H1 (cell line): ENCODE data around the gene PACSIN1. TPM values are rescaled to one million over a fixed set of nuclear protein-coding genes. Genes with fewer than 3 reads are reported as not detected.

Experiments used
- CTCF ChIA-PET: fragments of 300-600 bp; sonication (Branson Sonifier 250); formaldehyde crosslinking; loops from one replicate; lab custom pipeline; 2021; ENCODE audit not compliant: partially characterized antibody; lab: Charles Lee
- POLR2A ChIA-PET: fragments of 300-600 bp; sonication (Branson Sonifier 250); formaldehyde crosslinking; loops from one replicate; lab custom pipeline; 2021; ENCODE audit warnings: inconsistent platforms; ENCODE audit not compliant: partially characterized antibody; lab: Charles Lee
- DNase-seq, 2 experiments: peaks; one replicate each; pipeline versions ENCODE4 v3.0.0 to v3.0.0-alpha.2; 2010 to 2022; ENCODE audit warnings: low spot score in 2 of 2, low read depth in 1 of 2, mixed read lengths in 1 of 2
- FAIRE-seq: peaks from 2 replicates; lab custom pipeline; 2011; peaks lifted over from hg19 to GRCh38; lab: Jason Lieb, UNC
- H2AFZ ChIP-seq: 2 replicates; pipeline ENCODE4 v1.8.1; 2012; ENCODE audit warnings: low read length, inconsistent platforms
- H2AK5ac ChIP-seq: 2 replicates; pipeline ENCODE4 v1.6.1; 2013; ENCODE audit warnings: low read depth, low read length
- H2BK120ac ChIP-seq: replicated peaks from 2 replicates; pipeline ENCODE3; 2013; ENCODE audit warnings: low read depth, low read length, inconsistent platforms
- H2BK12ac ChIP-seq: 2 replicates; pipeline ENCODE4 v1.6.1; 2013; ENCODE audit warnings: low read depth, low read length
- H2BK15ac ChIP-seq: 2 replicates; pipeline ENCODE4 v1.6.1; 2013; ENCODE audit warnings: low read length
- H2BK20ac ChIP-seq: 2 replicates; pipeline ENCODE4 v1.6.1; 2013; ENCODE audit warnings: low read length
- H2BK5ac ChIP-seq: 2 replicates; pipeline ENCODE4 v1.6.1; 2013; ENCODE audit warnings: low read depth, low read length
- H3K14ac ChIP-seq: 2 replicates; pipeline ENCODE4 v1.6.1; 2013; ENCODE audit warnings: inconsistent platforms; ENCODE audit not compliant: insufficient read length
- H3K18ac ChIP-seq: 2 replicates; pipeline ENCODE4 v1.6.1; 2013; ENCODE audit warnings: low read length; ENCODE audit errors: extremely low read depth
- H3K23ac ChIP-seq: 2 replicates; pipeline ENCODE4 v1.6.1; 2013; ENCODE audit warnings: inconsistent platforms; ENCODE audit not compliant: insufficient read length
- H3K23me2 ChIP-seq: 2 replicates; pipeline ENCODE4 v1.6.1; 2013; ENCODE audit warnings: low read depth, low read length
- H3K27ac ChIP-seq: 2 replicates; pipeline ENCODE4 v1.6.1; 2011; ENCODE audit warnings: low read depth, low read length, inconsistent platforms
- H3K27me3 ChIP-seq, 4 experiments: replicated peaks in 1 of 4; 1 replicate in 1 of 4; 2 replicates in 3 of 4; pipeline versions ENCODE4 v1.6.1 to v1.8.1; 2011 to 2013; ENCODE audit warnings: low read length in 3 of 4, mild to moderate bottlenecking in 3 of 4, inconsistent platforms in 2 of 4, mixed read lengths in 2 of 4, moderate library complexity in 1 of 4; ENCODE audit not compliant: control insufficient read depth in 3 of 4, insufficient read depth in 3 of 4; ENCODE audit errors: extremely low read depth in 1 of 4
- H3K36me3 ChIP-seq, 4 experiments: 2 replicates each; pipeline versions ENCODE4 v1.6.1 to v1.8.1; 2011 to 2013; ENCODE audit warnings: mild to moderate bottlenecking in 4 of 4, low read length in 3 of 4, moderate library complexity in 2 of 4, control low read depth in 1 of 4, inconsistent platforms in 1 of 4; ENCODE audit not compliant: insufficient read depth in 4 of 4, control insufficient read depth in 2 of 4
- H3K4ac ChIP-seq: replicated peaks from 2 replicates; pipeline ENCODE3; 2013; ENCODE audit warnings: low read length, low read depth, mixed read lengths, inconsistent platforms; ENCODE audit not compliant: insufficient read length
- H3K4me1 ChIP-seq, 4 experiments: replicated peaks in 1 of 4; 1 replicate in 1 of 4; 2 replicates in 3 of 4; pipeline versions ENCODE4 v1.6.1 to v1.8.1; 2011 to 2013; ENCODE audit warnings: low read length in 3 of 4, inconsistent platforms in 2 of 4, mixed read lengths in 1 of 4; ENCODE audit not compliant: insufficient read depth in 4 of 4, control insufficient read depth in 3 of 4
- H3K4me2 ChIP-seq, 2 experiments: 2 replicates each; pipeline versions ENCODE4 v1.6.1 to v1.8.1; 2011 to 2013; ENCODE audit warnings: low read depth in 2 of 2, low read length in 2 of 2, control low read depth in 1 of 2, inconsistent platforms in 1 of 2, mild to moderate bottlenecking in 1 of 2; ENCODE audit not compliant: insufficient read depth in 1 of 2
- H3K4me3 ChIP-seq, 4 experiments: fragments of 200-600, 300-600 bp in 1 of 4; sonication (generic), shearing (Covaris generic), sonication (Bioruptor Twin) in 1 of 4; 2 replicates each; pipeline versions ENCODE4 v1.5.1 to v1.8.1; 2011 to 2016; ENCODE audit warnings: low read length in 4 of 4, low read depth in 3 of 4, control low read depth in 2 of 4, inconsistent platforms in 2 of 4, mild to moderate bottlenecking in 2 of 4, mixed read lengths in 1 of 4, moderate library complexity in 1 of 4; ENCODE audit not compliant: insufficient read depth in 2 of 4; ENCODE audit errors: extremely low read depth in 1 of 4
- H3K56ac ChIP-seq: replicated peaks from 2 replicates; pipeline ENCODE3; 2013; ENCODE audit warnings: low read depth, mild to moderate bottlenecking, mixed read lengths, low read length, inconsistent platforms; ENCODE audit not compliant: insufficient read length
- H3K79me1 ChIP-seq: 2 replicates; pipeline ENCODE4 v1.6.1; 2013; ENCODE audit warnings: low read depth, low read length, control low read depth
- H3K79me2 ChIP-seq, 2 experiments: 2 replicates each; pipeline versions ENCODE4 v1.6.1 to v1.8.1; 2012 to 2013; ENCODE audit warnings: low read length in 2 of 2, mild to moderate bottlenecking in 2 of 2, inconsistent platforms in 1 of 2; ENCODE audit not compliant: insufficient read depth in 2 of 2, control insufficient read depth in 1 of 2
- H3K9ac ChIP-seq, 4 experiments: replicated peaks in 1 of 4; 1 replicate in 1 of 4; 2 replicates in 3 of 4; pipeline versions ENCODE4 v1.6.1 to v1.8.1; 2011 to 2013; ENCODE audit warnings: low read depth in 3 of 4, low read length in 3 of 4, control low read depth in 2 of 4, mild to moderate bottlenecking in 2 of 4, moderate library complexity in 2 of 4, inconsistent platforms in 1 of 4; ENCODE audit errors: extremely low read depth in 1 of 4
- H3K9me3 ChIP-seq, 2 experiments: 2 replicates each; pipeline versions ENCODE4 v1.6.1 to v1.8.1; 2012 to 2013; ENCODE audit warnings: mild to moderate bottlenecking in 2 of 2, moderate library complexity in 2 of 2, control low read depth in 1 of 2, inconsistent platforms in 1 of 2, low read depth in 1 of 2, low read length in 1 of 2, mixed read lengths in 1 of 2; ENCODE audit not compliant: insufficient read depth in 2 of 2
- H4K20me1 ChIP-seq, 2 experiments: replicated peaks in 1 of 2; 2 replicates each; pipeline versions ENCODE3 to v1.8.1; 2011 to 2013; ENCODE audit warnings: inconsistent platforms in 2 of 2, low read length in 2 of 2, mild to moderate bottlenecking in 1 of 2; ENCODE audit not compliant: insufficient read depth in 2 of 2, control insufficient read depth in 1 of 2
- H4K5ac ChIP-seq: 2 replicates; pipeline ENCODE4 v1.6.1; 2013; ENCODE audit warnings: low read length, low read depth, mixed read lengths, inconsistent platforms; ENCODE audit not compliant: insufficient read length
- H4K8ac ChIP-seq: 2 replicates; pipeline ENCODE4 v1.8.0; 2013; ENCODE audit warnings: mild to moderate bottlenecking, moderate library complexity, low read length, inconsistent platforms; ENCODE audit not compliant: insufficient read depth; ENCODE audit errors: extremely low read depth
- H4K91ac ChIP-seq: replicated peaks from 2 replicates; pipeline ENCODE3; 2013; ENCODE audit warnings: low read length, mixed read lengths, inconsistent platforms; ENCODE audit not compliant: insufficient read length
- BCL11A ChIP-seq, 2 experiments: IDR thresholded peaks; one replicate each; pipeline ENCODE4 v1.6.1; 2011; ENCODE audit warnings: low read depth in 2 of 2, low read length in 2 of 2, mild to moderate bottlenecking in 2 of 2
- CEBPB ChIP-seq: IDR thresholded peaks from 2 replicates; pipeline ENCODE4 v1.6.1; 2012; ENCODE audit warnings: low read depth, low read length
- EP300 ChIP-seq, 2 experiments: IDR thresholded peaks; 1 replicate in 1 of 2; 2 replicates in 1 of 2; pipeline ENCODE4 v1.6.1; 2011 to 2012; ENCODE audit warnings: low read depth in 2 of 2, low read length in 2 of 2, mild to moderate bottlenecking in 2 of 2, borderline replicate concordance in 1 of 2, inconsistent platforms in 1 of 2, moderate library complexity in 1 of 2
- GTF2F1 ChIP-seq: IDR thresholded peaks from 2 replicates; pipeline ENCODE4 v1.6.1; 2012; ENCODE audit warnings: low read depth, low read length, improper control_type of control experiment, borderline replicate concordance
- HDAC6 ChIP-seq: IDR thresholded peaks from one replicate; pipeline ENCODE4 v1.7.1; 2012; ENCODE audit warnings: low read depth, mild to moderate bottlenecking, inconsistent platforms, low read length, moderate library complexity
- NRF1 ChIP-seq: IDR thresholded peaks from 2 replicates; pipeline ENCODE4 v1.6.1; 2011; ENCODE audit warnings: mild to moderate bottlenecking, low read depth, low read length, improper control_type of control experiment
- RBBP5 ChIP-seq: IDR thresholded peaks from 2 replicates; pipeline ENCODE4 v1.7.1; 2012; ENCODE audit warnings: low read depth, mild to moderate bottlenecking, inconsistent platforms, low read length, moderate library complexity, borderline replicate concordance
- RNF2 ChIP-seq: fragments of 200-900, 300-1000 bp; sonication (generic); IDR thresholded peaks from 2 replicates; pipeline ENCODE4 v1.7.1; 2016; ENCODE audit warnings: borderline replicate concordance, low read depth, mild to moderate bottlenecking, antibody characterized with exemption, low read length; ENCODE audit not compliant: poor library complexity, severe bottlenecking; ENCODE audit errors: missing control alignments
- SP2 ChIP-seq: IDR thresholded peaks from 2 replicates; pipeline ENCODE4 v1.6.1; 2012; ENCODE audit warnings: mild to moderate bottlenecking, low read length, inconsistent platforms
- SRF ChIP-seq: IDR thresholded peaks from 2 replicates; pipeline ENCODE4 v1.6.1; 2011; ENCODE audit warnings: mild to moderate bottlenecking, low read depth, low read length, moderate library complexity
- SUZ12 ChIP-seq: fragments of 200-600 bp; sonication (generic); IDR thresholded peaks from 2 replicates; pipeline ENCODE4 v1.6.1; 2012; ENCODE audit warnings: mild to moderate bottlenecking, inconsistent platforms, low read length, moderate library complexity, mixed read lengths
- TAF1 ChIP-seq: IDR thresholded peaks from 2 replicates; pipeline ENCODE4 v1.6.1; 2011; ENCODE audit warnings: mild to moderate bottlenecking, low read depth, low read length
- TEAD4 ChIP-seq: IDR thresholded peaks from 2 replicates; pipeline ENCODE4 v1.6.1; 2012; ENCODE audit warnings: low read depth, low read length, inconsistent platforms, mixed read lengths
- ZNF274 ChIP-seq: IDR thresholded peaks from 2 replicates; pipeline ENCODE4 v1.7.0; 2012; ENCODE audit warnings: low read length, borderline replicate concordance; ENCODE audit errors: extremely low read depth
- WGBS, 2 experiments: shearing (Covaris generic) in 1 of 2; methylation state at CpG; one replicate each; pipeline versions ENCODE4 v1.1.6 to v1.1.7; 2013 to 2015; ENCODE audit warnings: low lambda C conversion rate in 2 of 2, mixed read lengths in 2 of 2, inconsistent platforms in 1 of 2, low coverage in 1 of 2, missing lambda C conversion rate in 1 of 2; ENCODE audit not compliant: insufficient replicate concordance in 2 of 2, insufficient coverage in 1 of 2, insufficient read length in 1 of 2; ENCODE audit errors: extremely low coverage in 1 of 2, missing lambda C conversion rate in 1 of 2; 5-methylcytosine and 5-hydroxymethylcytosine counted together
- polyA plus RNA-seq, 7 experiments: library from polyadenylated mRNA; depleted of rRNA in 3 of 7; stranded (reverse) in 5 of 7; unstranded in 2 of 7; fragments of >200 nt in 5 of 7; fragments of 200-250 nt in 2 of 7; gene quantifications; 1 replicate in 5 of 7; 2 replicates in 1 of 7; 4 replicates in 1 of 7; pipeline versions ENCODE4 v1.2.1 to v1.2.3, GENCODE V29; 2011 to 2013; ENCODE audit warnings: missing spikeins in 2 of 7, mixed read lengths in 2 of 7
- total RNA-seq: library from RNA; stranded (reverse); fragmentation: NEBNext Ultra II Directional; extraction: Animal tissue kit (Norgen Biotek cat#: 25700); gene quantifications from 2 replicates; pipeline ENCODE4 v1.2.1, GENCODE V29; 2021

PACSIN1 gene
- total and polyA plus RNA-seq, 2 of the 8 experiments (the other 6 are each of a cell fraction or from before 2014, with no cell fraction given), result 5.9 to 11.1 TPM

- Histone ChIP-seq H2BK120ac (no peak overlapping the region), H3K9me3 (no peaks in the 10 kb centered on the region), H4K91ac (no peak overlapping the region), H4K8ac (no peak overlapping the region), H4K20me1 (no peaks in the 10 kb centered on the region), H3K4me2 (no peak overlapping the region), H3K18ac (no peak overlapping the region), H4K5ac (no peak overlapping the region), H2BK5ac (no peak overlapping the region), H2AK5ac (no peak overlapping the region), H3K4me3 (no peak overlapping the region), H3K79me2 (no peaks in the 10 kb centered on the region), H3K27me3 (no peaks in the 10 kb centered on the region), H2BK12ac (no peak overlapping the region), H3K23me2 (no peaks in the 10 kb centered on the region), H3K4me1 (peaks cover 0 to 16% (median 4%) of the 10 kb centered on the region in 4 experiments; a peak in 6 of 7 replicates), H2BK20ac (no peak overlapping the region), H3K9ac (no peak overlapping the region), H3K56ac (no peak overlapping the region), H3K14ac (no peak overlapping the region), H3K27ac (no peak overlapping the region), H3K4ac (no peak overlapping the region), H3K36me3 (no peaks in the 10 kb centered on the region), H3K79me1 (no peaks in the 10 kb centered on the region), H3K23ac (no peak overlapping the region), H2AFZ (peak overlapping the region; percentile 78; the same call in 1 of the 2 replicates), H2BK15ac (0 out of 2 replicates have a peak overlapping the region, but pooled peaks have one; percentile 29)
- CTCF ChIA-PET, result interaction anchor here (1.1 to 13.0 kb wide), 7 partner anchors 9 to 152 kb away, joined by 3 to 213 read pairs (median 5); partner anchors contain the start of gene PACSIN1
- no peak for DNase-seq
- POLR2A ChIA-PET, result interaction anchor here (1.6 to 2.1 kb wide), 3 partner anchors 8 to 43 kb away, joined by 3 to 6 read pairs (median 5); partner anchors contain the start of genes PACSIN1 and RPS10
- no peak for FAIRE-seq
- WGBS, 2 experiments, result 75% methylated on average over 2 of the region's 2 CpGs; no CpG with 5 or more reads in 1 of the 2 experiments
- TF ChIP-seq EP300 (IDR thresholded peaks at IDR 0.05; ENCODE audit: borderline replicate concordance in 1 of 2, low read depth in 2 of 2, low read length in 2 of 2), result no peak
- TF ChIP-seq SRF, result no peak
- TF ChIP-seq SP2, result no peak
- TF ChIP-seq CEBPB, result no peak
- TF ChIP-seq SUZ12, result no peak
- TF ChIP-seq TAF1, result no peak
- TF ChIP-seq BCL11A (IDR thresholded peaks at IDR 0.05; ENCODE audit: low read depth in 2 of 2, low read length in 2 of 2), result no peak
- TF ChIP-seq GTF2F1, result no peak
- no peak for TF ChIP-seq RNF2
- TF ChIP-seq NRF1, result no peak
- no peak for TF ChIP-seq TEAD4
- TF ChIP-seq ZNF274, result no peak
- no peak for TF ChIP-seq HDAC6
- no peak for TF ChIP-seq RBBP5
Observed at GRCh38 chr6:34457382-34457741, 8.5 kb upstream of the PACSIN1 start.
